Activated gamma-delta T cell treated with Interleukin-2 at 50 U/mL for 16 hours (primary cell): ENCODE data around the gene PIK3C2A.
"Not testable (repeated sequence)": the region's sequence is repeated elsewhere in the genome, so short reads cannot be mapped to it uniquely, and the experiment has no call there.

Source experiments
- DNase-seq: peaks from one replicate; pipeline ENCODE4 v3.0.0-alpha.2; 2020

Gene PIK3C2A, protein sequence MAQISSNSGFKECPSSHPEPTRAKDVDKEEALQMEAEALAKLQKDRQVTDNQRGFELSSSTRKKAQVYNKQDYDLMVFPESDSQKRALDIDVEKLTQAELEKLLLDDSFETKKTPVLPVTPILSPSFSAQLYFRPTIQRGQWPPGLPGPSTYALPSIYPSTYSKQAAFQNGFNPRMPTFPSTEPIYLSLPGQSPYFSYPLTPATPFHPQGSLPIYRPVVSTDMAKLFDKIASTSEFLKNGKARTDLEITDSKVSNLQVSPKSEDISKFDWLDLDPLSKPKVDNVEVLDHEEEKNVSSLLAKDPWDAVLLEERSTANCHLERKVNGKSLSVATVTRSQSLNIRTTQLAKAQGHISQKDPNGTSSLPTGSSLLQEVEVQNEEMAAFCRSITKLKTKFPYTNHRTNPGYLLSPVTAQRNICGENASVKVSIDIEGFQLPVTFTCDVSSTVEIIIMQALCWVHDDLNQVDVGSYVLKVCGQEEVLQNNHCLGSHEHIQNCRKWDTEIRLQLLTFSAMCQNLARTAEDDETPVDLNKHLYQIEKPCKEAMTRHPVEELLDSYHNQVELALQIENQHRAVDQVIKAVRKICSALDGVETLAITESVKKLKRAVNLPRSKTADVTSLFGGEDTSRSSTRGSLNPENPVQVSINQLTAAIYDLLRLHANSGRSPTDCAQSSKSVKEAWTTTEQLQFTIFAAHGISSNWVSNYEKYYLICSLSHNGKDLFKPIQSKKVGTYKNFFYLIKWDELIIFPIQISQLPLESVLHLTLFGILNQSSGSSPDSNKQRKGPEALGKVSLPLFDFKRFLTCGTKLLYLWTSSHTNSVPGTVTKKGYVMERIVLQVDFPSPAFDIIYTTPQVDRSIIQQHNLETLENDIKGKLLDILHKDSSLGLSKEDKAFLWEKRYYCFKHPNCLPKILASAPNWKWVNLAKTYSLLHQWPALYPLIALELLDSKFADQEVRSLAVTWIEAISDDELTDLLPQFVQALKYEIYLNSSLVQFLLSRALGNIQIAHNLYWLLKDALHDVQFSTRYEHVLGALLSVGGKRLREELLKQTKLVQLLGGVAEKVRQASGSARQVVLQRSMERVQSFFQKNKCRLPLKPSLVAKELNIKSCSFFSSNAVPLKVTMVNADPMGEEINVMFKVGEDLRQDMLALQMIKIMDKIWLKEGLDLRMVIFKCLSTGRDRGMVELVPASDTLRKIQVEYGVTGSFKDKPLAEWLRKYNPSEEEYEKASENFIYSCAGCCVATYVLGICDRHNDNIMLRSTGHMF (N-terminal part only)

DNA sequence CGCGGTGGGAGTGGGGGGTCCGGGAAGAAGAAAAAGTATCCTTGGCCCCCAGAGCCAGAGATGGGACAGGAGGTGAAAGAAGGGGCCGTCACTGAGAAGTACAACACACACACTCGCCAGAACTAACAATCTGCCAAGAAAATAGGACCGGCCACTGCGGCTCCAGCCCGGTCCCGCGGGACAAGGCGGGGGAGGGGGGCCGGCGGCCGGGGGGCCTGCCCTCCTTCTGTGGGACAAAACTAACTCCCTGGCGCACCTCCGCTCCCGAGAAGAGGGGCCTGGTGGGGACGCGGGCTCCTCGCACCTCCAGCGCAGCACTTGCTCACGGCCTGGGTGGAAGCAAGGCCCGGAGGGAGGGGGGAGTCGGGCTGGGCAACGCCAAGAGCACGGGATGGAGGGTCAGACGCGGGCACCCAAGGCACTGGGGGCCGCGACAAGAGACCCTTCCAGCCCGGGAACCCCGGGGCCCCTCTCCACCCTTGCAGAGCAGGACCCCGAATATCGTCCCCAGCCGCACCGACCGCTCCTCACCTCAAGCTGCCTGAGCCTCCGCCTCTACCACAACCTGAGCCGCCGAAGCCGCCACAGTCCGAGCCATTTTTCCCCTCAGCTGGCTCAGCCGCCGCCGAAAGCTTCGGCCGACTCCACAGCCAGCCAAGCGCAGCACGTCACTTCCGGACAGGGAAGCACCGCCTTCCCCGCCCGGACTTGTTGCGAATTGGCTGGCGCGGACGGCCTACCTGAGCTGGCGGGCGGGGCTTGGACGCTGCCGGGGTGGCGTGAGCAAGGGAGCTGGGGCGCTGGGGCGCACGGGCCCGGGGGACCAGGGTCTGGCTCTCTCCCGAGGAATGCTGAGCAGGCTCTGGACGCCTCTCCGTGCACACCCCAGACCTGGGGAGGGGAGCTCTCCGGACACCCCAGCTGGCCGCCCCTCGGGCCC is at the start of gene PIK3C2A:
PIK3C2A (minus strand) TSS at position 670 of the 940 bp plus-strand sequence. CDS start 38,245 bp downstream, outside the sequence.
- DNase-seq = peak; percentile 92

DNA sequence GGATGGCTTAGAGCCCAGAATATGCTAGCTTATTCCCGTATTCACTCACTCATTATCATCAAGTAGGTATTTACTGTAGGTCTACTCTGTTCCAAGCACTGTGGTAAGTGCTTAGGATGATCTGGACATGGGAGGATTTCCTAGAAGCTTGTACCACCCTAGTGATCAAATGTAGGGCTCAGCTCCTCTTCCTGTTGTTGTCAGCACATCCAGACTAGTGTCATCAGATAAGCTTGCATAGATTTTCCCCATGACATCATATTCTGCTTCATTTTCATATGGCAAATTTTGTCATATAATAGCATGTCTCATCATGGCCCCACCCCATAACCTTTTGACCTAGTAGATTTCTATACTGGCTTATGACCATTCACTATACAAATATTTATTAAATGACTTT is 49.4 kb upstream of the PIK3C2A start:
- no peak for DNase-seq

DNA sequence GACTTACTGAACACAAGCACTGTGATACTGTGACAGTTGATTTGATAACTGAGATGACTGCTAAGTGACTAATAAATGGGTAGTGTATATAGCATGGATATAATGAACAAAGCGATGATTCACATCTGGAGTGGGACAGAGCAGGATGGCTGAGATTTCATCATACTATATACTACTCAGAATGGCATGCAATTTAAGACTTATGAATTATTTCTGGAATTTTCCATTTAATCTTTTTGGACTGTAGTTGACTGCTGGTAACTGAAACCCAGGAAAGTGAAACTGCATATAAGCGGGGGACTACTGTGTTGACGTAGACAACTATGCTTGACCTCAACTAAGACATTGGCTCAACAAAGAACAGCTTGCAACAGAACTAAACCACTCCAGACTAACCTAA is 48.7 kb upstream of the PIK3C2A start:
- DNase-seq = no peak

DNA sequence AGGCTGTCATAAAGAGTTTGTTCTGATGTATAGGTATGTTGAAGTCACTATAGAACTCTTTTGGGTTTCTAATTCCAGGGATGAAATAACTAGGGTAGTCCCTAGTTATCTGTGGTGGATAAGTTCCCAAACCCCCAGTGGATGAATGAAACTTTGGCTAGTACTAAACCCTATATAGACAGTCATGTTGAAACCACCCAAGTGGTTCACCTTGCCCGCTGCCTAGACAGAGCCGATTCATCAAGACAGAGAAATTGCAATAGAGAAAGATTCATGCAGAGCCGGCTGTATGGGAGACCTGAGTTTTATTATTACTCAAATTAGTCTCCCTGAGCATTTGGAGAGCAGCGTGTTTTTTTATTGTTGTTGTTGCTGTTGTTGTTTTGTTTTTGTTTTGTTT is 44.9 kb upstream of the PIK3C2A start:
- no peak for DNase-seq

- no peak for DNase-seq
Observed at GRCh38 chr11:17250561-17251350, 43.0 kb upstream of the PIK3C2A start.

GRCh38 chr11:17244046-17244445 is 36.3 kb upstream of the PIK3C2A start:
- no peak for DNase-seq

DNA sequence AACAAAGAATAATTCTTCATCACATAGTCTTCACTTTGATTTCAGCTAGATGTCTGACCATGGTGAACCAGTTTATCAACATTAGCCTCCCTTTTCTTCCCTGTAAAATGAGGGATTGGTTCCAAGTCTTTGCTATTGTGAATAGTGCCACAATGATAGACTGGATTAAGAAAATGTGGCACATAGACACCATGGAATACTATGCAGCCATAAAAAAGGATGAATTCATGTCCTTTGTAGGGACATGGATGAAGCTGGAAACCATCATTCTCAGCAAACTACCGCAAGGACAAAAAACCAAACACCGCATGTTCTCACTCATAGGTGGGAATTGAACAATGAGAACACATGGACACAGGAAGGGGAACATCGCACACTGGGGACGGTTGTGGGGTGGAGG is 35.2 kb upstream of the PIK3C2A start:
- not testable (repeated sequence) for DNase-seq

DNA sequence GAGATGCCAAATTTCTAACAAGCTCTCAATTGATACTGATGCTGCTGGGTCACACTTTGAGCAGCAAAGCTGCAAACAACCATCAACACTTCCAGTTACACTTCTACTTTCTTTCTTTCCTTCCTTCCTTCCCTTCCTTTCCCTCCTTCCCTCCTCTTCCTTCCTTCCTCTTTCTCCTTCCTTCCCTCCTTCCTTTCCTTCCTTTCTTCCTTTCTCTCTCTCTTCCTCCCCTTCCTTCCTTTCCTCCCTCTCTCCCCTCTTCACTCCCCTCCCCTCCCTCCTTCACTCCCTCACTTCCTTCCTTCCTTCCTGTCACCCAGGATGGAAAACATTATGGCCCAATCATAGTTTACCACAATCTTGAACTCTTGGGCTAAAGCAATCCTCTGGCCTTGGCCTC is 33.0 kb upstream of the PIK3C2A start:
- no peak for DNase-seq

DNA sequence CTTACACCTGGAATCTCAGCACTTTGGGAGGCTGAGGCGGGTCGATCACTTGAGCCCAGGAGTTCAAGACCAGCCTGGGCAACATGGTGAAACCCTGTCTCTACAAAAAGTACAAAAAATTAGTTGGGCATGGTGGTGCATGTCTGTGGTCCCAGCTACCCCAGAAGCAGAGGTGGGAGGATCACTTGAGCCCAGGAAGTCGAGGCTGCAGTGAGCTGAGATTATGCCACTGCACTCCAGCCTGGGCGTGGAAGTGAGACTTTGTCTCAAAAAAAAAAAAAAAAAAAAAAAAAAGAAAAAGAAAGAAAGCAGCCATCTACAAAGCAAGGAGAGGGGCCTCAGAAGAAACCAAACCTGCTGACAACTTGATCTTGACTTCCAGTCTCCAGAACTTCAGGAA is 32.1 kb upstream of the PIK3C2A start:
- not testable (repeated sequence) for DNase-seq

DNA sequence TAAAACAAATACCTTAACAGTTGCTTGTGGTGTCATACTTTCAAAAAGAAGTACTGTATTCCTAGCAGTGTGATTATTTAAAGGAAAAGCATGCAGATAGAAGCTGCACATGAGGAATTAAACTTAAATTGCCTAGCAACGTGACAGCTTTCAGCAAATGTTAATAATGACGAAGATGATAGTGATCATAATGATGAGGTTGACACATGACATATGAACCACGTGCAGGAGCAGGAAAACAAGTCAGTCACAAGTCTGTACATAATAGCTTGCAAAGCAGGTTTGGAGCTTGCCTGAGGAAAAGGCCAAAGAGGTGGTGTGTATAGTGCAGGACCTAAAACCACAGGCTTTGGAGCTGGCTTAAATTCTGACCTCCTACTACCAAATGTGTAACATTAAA is 30.6 kb upstream of the PIK3C2A start:
- no peak for DNase-seq

GRCh38 chr11:17233101-17233500 is 25.3 kb upstream of the PIK3C2A start:
- DNase-seq = no peak

GRCh38 chr11:17230867-17231851 is 23.4 kb upstream of the PIK3C2A start:
- no peak for DNase-seq

- DNase-seq = no peak
Observed at GRCh38 chr11:17229481-17230152, 21.8 kb upstream of the PIK3C2A start.

GRCh38 chr11:17228186-17228925 is 20.6 kb upstream of the PIK3C2A start:
- not testable (repeated sequence) for DNase-seq

DNA sequence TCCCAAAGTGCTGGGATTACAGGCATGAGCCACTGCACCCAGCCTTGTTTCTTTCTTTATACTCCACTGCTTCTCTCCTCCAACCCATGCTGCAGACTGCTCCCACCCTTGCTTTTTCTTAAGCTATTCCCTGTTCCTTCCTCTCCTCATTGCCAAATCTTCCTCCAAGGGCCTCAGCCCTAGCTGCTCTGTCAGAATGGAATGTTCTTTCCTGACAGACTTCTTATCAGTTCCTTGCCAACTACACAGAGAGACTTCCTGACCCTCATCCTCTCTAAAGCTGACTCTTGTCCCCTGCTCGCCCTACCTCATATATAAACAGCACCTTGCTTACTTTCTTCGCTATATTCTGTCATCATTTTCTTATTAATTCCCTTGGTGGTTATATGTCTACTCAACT is 16.9 kb upstream of the PIK3C2A start:
- DNase-seq = no peak

GRCh38 chr11:17221968-17222367 is 14.2 kb upstream of the PIK3C2A start:
- no peak for DNase-seq

DNA sequence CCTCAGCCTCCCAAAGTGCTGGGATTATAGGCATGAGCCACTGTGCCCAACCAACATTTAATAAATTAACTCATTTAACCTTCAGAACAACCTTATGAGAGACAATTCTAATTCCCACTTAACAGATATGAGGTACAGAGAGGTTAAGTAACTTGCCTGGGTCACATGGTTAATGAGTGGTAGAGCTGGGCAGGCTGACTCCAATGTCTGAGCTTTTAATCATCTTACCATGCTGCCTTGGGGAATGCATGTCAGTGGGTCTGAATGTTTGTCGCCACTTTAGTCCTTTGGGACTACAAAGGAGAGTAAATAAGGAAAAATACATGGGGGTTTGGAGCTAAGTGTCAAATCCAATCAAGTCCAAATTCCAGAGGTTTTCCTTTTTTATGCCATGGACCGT is 11.2 kb upstream of the PIK3C2A start:
- no peak for DNase-seq

- DNase-seq = no peak
Observed at GRCh38 chr11:17218403-17218802, 10.6 kb upstream of the PIK3C2A start.
